Right atrium auricular region (tissue), 2 donors: ENCODE results near the gene SPAG16. TPM values are rescaled to one million over a fixed set of nuclear protein-coding genes. Genes with fewer than 3 reads are reported as not detected.

Source experiments
- DNase-seq: peaks from one replicate; pipeline ENCODE4 v3.0.0-alpha.2; 2019; ENCODE audit warnings: low spot score
- H3K27ac ChIP-seq, 2 donors: fragments of 200-600 bp; sonication (generic); 1 replicate in 1 of 2; 2 replicates in 1 of 2; pipeline ENCODE4 v1.5.1; 2016 to 2019
- H3K27me3 ChIP-seq, 2 donors: fragments of 200-600 bp; sonication (generic); one replicate each; pipeline versions ENCODE4 v1.5.1 to v1.6.0; 2017 to 2019
- H3K36me3 ChIP-seq: fragments of 200-600 bp; sonication (generic); one replicate; pipeline ENCODE4 v1.5.1; 2016
- H3K4me1 ChIP-seq, 2 donors: fragments of 200-600 bp; sonication (generic); one replicate each; pipeline versions ENCODE4 v1.5.1 to v1.6.0; 2017 to 2019
- H3K4me3 ChIP-seq, 2 donors: fragments of 200-600 bp; sonication (generic); 1 replicate in 1 of 2; 2 replicates in 1 of 2; pipeline ENCODE4 v1.5.1; 2017 to 2019; ENCODE audit warnings: mild to moderate bottlenecking in 1 of 2, moderate library complexity in 1 of 2
- H3K9me3 ChIP-seq, 2 donors: fragments of 200-600 bp; sonication (generic); one replicate each; pipeline ENCODE4 v1.5.1; 2019
- total RNA-seq, 2 donors: library from RNA; depleted of rRNA; stranded (reverse); fragments of >200 nt; gene quantifications; one replicate each; pipeline ENCODE4 v1.1.0, GENCODE V29; 2016
- TF ChIP-seq, protein P1 (sequence below), 2 donors: fragments of 200-600 bp; sonication (generic); IDR thresholded peaks; one replicate each; pipeline ENCODE4 v1.5.1; 2019; ENCODE audit warnings: antibody characterized with exemption in 2 of 2

Gene SPAG16
- total RNA-seq, 2 donors from 2014 or later, result 17.3 to 18.3 TPM

DNA sequence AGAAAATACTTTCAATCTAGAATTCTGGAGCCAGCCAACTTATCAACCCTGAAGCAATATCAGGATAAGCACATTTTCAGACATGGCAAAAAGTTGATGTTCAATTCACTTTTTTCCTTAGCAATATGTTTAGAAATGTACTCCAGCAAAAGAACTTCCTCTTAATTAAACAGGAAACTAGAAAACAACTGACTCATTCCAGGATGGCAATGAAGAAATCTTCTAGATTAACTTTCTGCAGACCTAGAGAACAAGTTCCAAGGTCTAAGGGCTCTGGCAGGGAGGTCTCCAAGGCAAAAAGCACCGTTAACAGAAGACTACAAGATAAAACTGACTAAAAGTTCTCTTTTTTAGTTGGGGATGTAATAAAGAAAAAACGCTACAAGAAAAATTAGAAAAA lies 1057.4 kb downstream of the SPAG16 start:
- no peak overlapping the region for H3K27ac ChIP-seq
- no peaks in the 10 kb centered on the region for H3K27me3 ChIP-seq
- no peaks in the 10 kb centered on the region for H3K36me3 ChIP-seq
- no peak for DNase-seq
- H3K4me1 ChIP-seq, result no peaks in the 10 kb centered on the region
- TF ChIP-seq, protein P1, sequence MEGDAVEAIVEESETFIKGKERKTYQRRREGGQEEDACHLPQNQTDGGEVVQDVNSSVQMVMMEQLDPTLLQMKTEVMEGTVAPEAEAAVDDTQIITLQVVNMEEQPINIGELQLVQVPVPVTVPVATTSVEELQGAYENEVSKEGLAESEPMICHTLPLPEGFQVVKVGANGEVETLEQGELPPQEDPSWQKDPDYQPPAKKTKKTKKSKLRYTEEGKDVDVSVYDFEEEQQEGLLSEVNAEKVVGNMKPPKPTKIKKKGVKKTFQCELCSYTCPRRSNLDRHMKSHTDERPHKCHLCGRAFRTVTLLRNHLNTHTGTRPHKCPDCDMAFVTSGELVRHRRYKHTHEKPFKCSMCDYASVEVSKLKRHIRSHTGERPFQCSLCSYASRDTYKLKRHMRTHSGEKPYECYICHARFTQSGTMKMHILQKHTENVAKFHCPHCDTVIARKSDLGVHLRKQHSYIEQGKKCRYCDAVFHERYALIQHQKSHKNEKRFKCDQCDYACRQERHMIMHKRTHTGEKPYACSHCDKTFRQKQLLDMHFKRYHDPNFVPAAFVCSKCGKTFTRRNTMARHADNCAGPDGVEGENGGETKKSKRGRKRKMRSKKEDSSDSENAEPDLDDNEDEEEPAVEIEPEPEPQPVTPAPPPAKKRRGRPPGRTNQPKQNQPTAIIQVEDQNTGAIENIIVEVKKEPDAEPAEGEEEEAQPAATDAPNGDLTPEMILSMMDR (IDR thresholded peaks at IDR 0.05), result no peak
- no peak overlapping the region for H3K4me3 ChIP-seq
- H3K9me3 ChIP-seq, result no peaks in the 10 kb centered on the region

DNA sequence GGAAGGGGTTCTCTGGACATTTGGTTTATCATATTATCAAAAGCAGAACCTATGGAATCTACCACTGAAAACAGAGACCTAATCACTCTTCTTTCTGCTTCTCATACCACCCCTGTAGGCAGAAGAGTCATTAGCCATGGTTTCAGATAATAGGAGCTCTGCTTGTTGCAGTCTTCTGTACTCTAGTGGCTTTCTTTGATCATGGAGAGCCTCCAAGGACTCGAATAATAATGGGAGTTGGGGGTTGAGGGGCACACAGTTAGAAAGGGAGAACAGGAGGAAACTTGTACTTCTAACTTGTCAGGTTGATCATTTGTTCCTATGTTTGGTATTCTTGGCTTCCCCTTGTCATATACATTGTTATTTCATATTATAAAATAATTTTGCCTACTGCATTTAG lies 1074.2 kb downstream of the SPAG16 start:
- Histone ChIP-seq H3K9me3 (no peaks in the 10 kb centered on the region), H3K4me3 (no peak overlapping the region), H3K27me3 (no peaks in the 10 kb centered on the region), H3K27ac (no peak overlapping the region), H3K36me3 (no peaks in the 10 kb centered on the region), H3K4me1 (no peaks in the 10 kb centered on the region)
- DNase-seq, result no peak
- TF ChIP-seq, protein P1 (IDR thresholded peaks at IDR 0.05), result no peak

DNA sequence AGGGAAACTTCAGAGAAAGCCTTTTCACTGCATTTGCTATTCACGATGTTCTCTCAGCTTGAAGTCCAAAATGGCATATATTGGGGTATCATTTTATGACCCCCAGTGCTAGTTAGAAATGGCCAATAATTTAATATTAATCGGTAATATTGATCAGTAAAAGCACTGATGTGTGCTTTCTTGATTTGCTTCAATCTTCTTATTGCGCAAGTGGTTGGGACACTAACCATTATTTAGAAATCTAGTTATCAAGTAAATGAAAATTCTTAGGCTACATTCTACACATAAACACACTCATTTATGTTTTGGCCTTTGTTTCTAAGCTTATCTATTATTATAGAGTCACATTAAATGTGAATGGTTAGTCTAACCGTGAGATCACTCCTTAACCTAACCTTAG lies 1076.9 kb downstream of the SPAG16 start:
- no peaks in the 10 kb centered on the region for H3K36me3 ChIP-seq
- H3K4me3 ChIP-seq, result no peak overlapping the region
- DNase-seq, result no peak
- no peak overlapping the region for H3K27ac ChIP-seq
- H3K27me3 ChIP-seq, result no peaks in the 10 kb centered on the region
- H3K9me3 ChIP-seq, result no peaks in the 10 kb centered on the region
- TF ChIP-seq, protein P1 (IDR thresholded peaks at IDR 0.05), result no peak
- H3K4me1 ChIP-seq, result no peaks in the 10 kb centered on the region

DNA sequence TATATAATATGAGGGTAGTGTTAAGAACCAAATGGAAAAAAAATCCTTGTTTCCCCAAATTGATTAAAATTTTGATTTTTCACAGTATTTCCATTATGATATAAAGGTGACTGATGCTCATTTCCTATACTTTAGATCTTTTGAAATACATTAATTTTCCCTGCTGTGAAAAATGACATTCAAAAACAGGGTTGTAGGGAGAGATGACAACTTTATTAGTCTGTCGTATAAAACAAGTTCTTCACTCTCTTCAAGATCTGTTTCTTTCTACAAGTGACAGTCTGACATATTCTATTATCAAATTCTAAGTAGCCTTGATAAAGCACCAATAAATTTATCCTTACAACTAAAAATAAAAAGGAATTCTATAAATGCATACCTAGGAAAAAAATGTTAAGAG lies 1081.3 kb downstream of the SPAG16 start:
- no peak for DNase-seq
- Histone ChIP-seq H3K4me3 (no peak overlapping the region), H3K4me1 (no peaks in the 10 kb centered on the region), H3K27me3 (no peaks in the 10 kb centered on the region), H3K36me3 (no peaks in the 10 kb centered on the region), H3K27ac (no peak overlapping the region), H3K9me3 (no peaks in the 10 kb centered on the region)
- TF ChIP-seq, protein P1 (IDR thresholded peaks at IDR 0.05), result no peak

DNA sequence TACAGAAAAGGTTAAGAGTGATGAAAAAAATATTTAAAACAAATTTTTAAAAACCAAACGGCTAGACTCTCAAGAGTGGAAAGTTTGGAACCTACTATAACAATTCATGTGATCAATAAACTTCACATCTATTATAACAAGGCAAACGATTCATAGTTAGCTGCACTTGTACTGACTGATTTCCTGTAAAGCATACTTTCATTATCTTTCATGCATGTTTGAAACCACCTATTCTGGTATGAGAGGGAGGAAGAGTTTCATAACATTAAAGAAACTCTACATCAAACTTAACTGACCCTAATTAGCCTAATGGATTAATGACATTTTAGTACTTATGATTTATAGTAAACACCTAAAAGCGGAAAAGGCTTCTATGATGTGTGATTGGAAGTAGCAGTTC lies 1082.9 kb downstream of the SPAG16 start:
- DNase-seq, result no peak
- TF ChIP-seq, protein P1 (IDR thresholded peaks at IDR 0.05), result no peak
- Histone ChIP-seq H3K4me3 (no peak overlapping the region), H3K4me1 (no peaks in the 10 kb centered on the region), H3K36me3 (no peaks in the 10 kb centered on the region), H3K27ac (no peak overlapping the region), H3K27me3 (no peaks in the 10 kb centered on the region), H3K9me3 (no peaks in the 10 kb centered on the region)

DNA sequence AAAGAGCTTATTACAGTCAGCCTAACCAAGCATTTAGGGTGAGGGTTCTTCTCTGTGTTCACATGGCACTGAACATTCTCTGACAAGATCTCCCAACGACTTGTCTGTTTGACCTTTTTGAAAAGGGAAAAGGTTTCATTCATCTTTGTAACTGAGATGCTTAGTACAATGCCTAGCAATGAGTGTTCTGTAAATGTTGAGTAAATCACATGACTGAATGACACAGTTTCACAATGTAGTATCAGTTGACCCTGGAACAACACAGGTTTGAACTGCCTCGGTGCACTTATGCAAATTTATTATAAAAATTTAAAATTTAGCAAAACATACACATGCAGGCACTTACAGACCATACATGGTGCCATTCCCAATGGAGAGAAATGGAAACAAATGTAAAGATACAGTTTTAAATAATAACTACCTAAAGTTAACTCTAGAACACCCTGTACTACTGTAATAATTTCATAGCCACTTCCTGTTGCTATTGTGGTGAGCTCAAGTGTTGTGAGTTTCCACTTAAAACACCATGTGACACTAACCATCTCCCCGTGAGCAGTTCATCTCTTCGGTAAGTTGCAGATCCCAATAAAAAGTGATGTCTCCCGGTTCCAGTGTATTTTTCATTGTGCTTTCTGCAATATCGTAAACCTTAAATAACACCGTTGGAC lies 1092.5 kb downstream of the SPAG16 start:
- H3K4me1 ChIP-seq, result no peaks in the 10 kb centered on the region
- H3K27me3 ChIP-seq, result no peaks in the 10 kb centered on the region
- H3K9me3 ChIP-seq, result no peaks in the 10 kb centered on the region
- no peak overlapping the region for H3K27ac ChIP-seq
- DNase-seq, result no peak
- no peak overlapping the region for H3K4me3 ChIP-seq
- TF ChIP-seq, protein P1 (IDR thresholded peaks at IDR 0.05), result no peak
- no peaks in the 10 kb centered on the region for H3K36me3 ChIP-seq
